HG02973 (cell line): ENCODE results near the gene PKHD1.

Experiments
- ATAC-seq: cut with Tn5 transposase; IDR thresholded peaks from one replicate; pipeline ENCODE4 v1.9.1; 2021; ENCODE audit warnings: moderate library complexity; ENCODE audit not compliant: unreplicated experiment

PKHD1 gene

DNA sequence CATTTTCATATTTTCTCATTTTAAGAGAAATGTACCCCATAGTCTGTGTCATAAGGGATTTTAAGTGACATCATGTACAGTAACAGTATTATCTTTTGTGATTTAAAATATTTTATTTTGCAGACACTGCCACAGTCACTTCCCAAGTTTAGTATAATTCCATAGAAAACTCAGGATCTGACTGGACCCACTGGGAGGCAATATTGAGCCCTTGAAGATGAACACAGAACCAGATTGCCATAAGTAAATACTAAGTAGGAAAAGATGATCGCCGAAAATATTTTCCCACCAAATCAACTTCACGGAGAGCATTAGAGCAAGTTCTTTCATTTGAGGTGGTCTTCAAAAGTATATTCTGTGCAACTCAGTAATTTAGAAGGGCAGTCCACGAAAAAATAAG, 17.6 kb upstream of the PKHD1 start:
- ATAC-seq: no peak

DNA sequence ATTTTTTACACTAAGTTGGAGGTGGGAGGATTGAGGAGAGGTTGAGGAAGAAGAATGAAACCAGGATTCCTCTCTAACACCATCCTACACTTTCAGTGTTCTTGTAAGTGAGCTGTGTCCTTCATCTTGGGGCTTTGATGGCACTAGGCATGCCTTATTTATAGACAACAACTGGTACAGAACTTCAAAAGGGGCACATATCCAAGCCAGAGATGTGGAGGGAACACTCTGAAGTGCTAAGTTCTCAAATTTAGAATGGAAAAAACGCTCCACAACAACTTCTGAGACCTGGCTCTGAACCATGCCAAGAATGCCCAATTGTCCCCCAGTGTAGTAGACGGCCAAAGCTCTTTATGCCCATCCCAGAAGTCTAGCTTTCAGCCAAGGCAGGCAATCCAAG, 16.2 kb upstream of the PKHD1 start:
- ATAC-seq: no peak

DNA sequence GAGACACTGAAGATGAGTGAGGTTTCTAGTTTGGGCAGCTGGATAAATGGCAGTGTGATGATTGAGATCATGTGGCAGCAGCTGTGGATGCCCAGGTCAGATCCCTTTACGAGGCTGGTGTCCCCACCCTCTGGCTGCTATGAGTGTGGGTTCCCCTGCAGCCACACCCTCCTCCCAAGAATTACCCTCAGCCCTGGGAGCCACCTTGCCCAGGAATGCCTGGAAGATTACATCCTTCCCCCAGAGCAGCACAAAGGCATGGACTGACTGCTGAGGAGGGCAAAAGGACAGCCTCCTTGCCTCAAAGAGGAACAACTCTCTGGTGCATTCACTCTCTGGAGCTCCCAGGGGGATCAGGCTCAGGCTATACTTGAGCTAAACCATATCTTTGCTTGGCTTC, 15.0 kb upstream of the PKHD1 start:
- no peak for ATAC-seq

DNA sequence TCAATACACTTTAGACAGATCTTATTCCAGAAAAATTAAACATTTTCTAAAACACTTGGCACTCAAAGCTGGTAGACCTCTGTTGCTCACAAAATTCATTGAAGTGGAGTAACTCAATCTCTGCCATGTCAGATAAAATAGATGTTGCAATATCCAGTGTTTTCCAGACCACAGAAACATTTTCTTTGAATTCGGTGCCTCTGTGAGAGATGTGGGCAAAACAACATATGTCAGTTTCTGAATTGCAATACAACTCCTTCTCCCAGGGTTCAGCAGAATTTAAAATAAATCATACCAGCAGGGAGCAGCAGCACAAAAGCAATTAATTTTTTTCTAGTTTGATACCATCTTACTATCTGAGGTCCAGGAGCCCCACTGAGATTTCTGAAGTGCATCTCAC, 11.3 kb upstream of the PKHD1 start:
- ATAC-seq: no peak

DNA sequence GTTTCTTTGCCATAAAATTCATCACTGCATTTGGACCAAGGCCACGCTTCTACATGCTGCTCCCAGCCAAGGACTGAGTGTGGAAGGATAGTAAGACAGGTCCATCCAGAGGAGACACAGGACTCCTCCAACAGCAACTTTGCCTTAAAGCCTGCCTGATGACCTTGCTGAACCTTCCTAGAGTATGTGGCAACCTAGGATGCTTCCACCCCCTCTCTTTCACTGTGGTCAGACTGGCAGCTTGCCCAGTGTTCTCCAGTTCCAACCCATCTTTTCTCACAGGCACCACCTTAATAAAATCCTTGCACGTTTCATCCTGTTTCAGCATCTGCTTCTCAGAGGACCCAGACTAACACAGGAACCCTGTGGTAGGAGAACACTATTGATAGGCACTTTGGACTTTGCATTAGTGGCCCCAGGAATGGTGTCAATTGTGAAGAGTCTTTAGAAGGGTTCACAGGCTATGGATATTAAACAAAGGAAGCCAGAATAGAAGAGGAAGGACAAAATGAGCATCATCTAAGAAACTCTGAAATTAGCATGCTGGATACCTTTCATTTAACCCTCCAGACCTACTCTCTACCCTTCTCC, 2.4 kb upstream of the PKHD1 start:
- no peak for ATAC-seq

DNA sequence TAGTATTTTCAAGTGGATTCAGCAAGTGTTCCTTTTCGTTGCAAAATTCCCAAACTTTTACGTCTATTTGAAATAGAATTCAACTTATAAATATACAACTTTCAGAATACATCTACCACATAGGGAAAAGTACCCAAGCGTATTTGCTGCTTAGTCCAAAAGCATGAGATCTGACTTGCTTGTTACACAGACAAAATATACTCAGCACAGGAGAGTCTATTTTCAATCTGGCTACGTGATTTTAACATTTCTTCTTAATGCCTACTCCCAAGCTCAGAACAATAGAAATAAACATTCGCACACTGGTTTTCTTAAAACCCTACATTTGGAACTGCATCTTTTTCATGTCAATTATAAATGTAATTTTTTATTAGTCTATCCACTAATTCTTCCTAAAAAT, 672 bp downstream of the PKHD1 start:
- ATAC-seq: no peak

DNA sequence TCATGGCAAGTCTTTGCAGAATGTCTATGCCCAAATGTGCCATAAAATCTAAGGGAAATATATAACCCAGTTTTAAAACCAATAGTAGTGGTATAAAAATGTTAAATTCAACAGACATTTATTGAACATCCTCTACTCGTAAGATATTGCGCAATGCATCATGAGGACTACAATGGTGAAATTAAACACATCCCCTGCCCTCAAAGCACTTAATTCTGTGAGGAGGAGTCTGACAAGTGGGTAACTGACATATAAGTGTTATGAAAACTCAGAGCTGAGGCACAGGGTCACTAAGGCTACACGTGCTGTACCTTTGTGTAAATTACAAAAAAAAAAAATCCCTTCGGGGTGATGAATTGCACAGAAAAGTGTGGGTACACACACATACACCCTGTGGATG, 6.2 kb downstream of the PKHD1 start:
- no peak for ATAC-seq

DNA sequence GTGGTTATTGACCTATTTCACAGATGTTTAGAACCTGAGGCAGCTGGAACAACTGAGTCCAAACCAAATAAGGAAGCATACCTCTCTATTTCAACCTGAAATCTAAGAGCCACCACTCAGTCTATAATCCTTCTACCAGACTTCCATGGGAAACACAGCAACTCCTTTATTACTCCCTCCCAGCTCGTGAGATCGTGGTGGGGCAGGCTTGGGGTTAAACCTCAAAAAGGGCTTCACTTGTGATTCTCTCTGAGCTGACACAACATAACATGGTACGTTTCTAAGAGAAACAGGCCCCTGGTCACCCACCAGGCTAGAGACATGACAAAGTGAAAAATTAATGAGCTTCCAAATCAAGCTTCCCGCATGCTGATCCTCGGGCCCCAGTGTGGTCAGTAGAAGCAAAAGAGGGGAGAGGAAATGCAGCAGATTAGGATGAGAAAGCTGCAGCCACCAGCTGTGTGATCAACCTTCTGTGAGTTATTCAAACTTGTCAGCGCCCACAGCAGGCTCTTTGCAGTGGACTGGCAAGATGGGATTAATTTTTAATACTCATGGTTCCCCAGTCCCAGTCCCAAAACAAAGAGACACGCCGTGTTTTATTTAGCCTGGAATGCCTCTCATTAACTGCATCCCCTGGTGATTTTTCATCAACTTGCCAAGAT, 9.3 kb downstream of the PKHD1 start:
- ATAC-seq: no peak

DNA sequence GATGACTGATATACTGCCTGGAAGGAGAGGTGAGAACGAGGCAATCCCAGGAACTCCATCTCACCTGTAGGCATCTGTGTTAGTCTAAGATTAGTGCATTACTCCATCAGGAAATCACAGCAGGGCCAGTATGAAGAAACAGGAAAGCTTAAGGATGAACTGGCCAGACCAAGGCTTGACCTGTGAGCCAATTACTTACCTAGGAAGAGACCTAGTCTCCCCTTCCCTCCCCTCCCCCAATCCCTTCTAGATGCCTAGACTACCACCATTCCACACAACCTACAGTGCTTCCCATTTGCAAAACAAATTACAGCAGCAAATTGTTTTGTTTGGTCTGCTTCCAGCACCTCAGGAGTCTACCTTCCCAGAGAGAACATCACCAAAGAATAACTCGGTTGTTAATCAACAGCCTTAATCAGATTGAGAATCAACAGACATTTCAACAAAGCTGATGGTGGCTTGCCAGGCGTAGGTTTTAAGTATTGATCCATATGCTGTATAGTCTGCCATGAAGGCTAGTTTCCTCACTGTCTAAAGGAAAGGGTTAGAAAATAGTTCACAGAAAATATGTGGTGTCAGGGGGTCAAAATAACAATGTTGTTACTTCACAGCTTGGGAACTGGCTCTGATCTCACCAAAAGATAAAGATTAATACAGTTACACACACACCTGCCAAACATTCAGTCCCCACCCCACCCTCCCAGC, 10.1 kb downstream of the PKHD1 start:
- no peak for ATAC-seq

DNA sequence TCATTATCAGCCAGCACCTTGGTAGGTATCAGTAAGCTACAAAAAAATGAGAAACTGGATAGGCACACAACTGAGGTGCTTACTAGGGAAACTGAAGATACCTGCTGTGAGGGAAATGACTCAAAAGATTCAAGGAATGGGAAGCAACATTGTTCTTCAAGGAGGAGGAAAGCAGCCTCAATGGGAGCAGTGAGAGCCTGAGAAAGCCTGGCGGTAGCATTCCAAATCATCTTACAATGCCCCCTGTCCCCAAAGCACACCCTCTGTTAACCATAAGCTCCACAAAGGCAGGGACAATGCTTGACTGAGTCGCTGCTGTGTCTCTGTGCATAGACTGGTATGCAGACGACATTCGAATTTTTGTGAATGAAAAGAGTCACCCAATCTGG, 10.6 kb downstream of the PKHD1 start:
- no peak for ATAC-seq

DNA sequence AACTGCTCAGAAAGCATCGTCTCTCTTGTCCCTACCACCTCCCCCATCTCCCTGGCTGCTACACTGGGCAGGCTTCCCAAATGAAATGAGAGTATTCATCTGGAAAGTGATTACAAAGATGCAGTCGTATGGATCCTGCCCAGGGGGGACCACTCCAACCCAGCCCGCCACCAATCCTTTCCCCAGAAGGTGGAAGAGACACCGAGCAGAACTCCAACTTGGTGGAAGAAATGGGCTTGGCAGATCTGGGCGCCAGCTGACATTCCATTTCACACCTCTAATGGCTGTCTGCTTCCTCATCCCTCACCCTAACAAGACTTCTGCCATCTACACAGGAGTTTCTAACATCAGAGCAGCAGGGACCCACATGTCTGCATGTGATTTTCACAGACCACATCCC, 12.7 kb downstream of the PKHD1 start:
- no peak for ATAC-seq

DNA sequence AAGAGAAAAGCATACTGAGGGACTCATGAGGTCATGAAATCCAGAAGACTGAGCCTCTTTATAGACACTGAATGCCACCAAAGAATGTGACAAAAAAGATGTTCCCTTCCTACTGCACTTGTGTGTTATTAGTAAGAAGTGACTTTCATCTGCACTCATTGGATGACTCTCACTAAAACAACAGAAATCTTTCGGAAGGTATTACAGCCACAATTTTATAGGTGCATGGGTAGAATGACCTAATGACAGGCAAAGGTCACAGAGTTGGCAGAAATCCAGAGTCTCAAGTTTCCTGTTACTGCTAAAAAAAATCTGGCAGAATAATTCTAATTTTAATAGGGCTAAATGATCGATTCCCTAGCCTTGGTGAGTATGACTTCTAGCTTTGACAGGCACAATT, 13.3 kb downstream of the PKHD1 start:
- ATAC-seq: no peak

DNA sequence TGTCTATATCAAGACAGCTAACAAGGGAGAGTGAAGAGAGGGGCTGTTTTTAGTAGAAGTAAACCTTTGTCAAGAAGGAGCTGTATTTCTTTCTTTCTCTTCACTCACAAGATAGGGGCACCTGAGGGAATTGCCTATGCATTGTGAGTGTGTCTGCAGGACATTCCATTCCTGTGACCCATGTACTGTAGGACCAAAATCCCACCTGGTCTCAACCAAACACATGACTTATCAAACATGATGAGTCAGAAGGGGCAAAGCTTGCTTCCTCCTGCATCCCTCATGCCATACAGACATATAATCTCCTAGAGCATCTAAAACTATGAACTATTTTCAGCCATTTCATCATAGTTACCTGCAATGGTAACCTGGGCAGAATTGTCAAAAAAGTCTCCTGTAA, 21.8 kb downstream of the PKHD1 start:
- no peak for ATAC-seq

DNA sequence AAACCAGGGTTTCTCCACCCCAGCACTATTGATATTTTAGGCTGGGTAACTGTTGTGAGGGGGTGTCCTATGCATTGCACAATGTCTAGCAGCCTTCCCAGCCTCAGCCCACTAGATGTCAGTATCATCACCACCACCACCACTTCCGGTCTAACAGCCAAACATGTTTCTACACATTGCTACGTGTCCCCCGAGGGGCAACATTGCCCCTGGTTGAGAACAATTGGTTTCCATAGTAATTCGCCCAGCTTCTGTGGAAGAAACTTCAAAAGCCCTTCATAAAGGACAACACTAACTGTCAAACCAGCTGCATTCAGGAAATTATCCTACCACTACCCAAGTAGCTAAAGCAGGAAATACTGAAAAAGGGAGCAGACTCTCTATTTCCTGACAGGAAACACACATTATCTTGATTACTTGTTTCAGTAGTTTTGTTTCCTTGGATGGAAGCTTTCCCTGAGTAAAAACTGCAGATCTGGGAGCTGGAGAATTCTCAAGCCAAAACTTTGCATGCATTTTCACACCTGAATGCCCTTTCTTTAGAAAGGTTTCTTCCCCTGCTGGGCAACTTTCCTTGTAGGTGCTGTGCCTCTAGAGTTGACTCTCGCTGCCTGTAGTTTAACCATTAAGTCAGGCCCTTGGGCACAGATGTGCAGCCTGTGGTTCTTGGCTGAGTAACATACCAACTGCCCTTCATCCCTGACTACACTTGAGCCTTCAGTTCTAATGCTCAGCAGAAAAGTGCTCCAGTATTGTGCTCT, 23.6 kb downstream of the PKHD1 start:
- ATAC-seq: peak; percentile 99

DNA sequence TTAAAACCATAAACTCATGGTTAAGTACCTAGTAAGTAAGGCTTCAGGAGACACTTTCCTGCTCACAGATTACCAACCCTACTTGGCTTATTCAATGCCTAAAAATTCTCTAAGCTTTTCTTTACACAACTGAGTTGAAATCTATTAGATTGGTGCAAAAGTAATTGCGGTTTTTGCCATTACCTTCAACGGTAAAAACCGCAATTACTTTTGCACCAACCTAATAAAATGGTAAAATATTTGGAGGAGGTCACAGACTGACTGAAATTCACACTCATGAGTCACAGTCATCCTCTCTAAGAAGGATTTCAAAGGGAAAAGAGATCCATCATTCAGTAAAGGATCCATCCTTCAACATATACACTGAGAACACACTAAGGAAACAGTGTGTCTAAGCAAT, 25.9 kb downstream of the PKHD1 start:
- ATAC-seq: no peak

DNA sequence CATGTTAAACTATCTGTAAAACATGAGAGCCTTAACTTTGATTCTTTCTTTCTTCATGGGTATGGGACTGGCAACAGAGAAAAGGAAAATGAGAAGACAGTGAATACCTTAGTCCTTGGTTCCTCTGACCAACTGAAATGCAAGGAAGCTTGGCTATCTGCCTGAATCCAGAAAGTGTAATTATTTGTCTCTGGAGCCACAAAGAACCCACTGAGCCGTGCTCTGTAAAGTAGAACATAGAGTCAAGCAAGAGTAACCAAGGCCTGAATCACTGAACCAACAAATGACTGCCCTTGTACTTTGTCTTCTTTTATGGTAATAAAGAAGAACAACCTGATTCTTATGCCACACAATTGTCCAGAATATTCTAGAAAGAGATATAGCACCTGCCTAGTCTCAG, 27.6 kb downstream of the PKHD1 start:
- ATAC-seq: no peak

DNA sequence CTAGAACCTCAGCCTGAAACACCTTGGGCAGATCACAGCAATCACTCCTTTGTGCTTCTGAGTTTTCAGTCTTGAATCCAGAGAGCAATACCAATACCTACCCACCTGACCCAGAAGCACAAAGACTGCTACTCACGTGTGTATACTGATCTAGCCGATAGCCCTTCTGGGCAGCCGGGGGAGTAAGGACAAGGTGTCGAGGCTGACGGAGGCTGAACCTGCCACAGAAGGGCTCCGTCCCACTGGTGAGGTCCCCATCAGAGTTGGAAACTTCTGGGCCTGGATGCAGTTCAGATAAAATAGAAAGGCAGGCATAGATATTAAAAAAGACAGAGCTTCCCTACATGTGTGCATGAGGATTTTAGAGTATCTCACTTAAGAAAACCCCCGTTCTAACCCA, 32.0 kb downstream of the PKHD1 start:
- no peak for ATAC-seq

DNA sequence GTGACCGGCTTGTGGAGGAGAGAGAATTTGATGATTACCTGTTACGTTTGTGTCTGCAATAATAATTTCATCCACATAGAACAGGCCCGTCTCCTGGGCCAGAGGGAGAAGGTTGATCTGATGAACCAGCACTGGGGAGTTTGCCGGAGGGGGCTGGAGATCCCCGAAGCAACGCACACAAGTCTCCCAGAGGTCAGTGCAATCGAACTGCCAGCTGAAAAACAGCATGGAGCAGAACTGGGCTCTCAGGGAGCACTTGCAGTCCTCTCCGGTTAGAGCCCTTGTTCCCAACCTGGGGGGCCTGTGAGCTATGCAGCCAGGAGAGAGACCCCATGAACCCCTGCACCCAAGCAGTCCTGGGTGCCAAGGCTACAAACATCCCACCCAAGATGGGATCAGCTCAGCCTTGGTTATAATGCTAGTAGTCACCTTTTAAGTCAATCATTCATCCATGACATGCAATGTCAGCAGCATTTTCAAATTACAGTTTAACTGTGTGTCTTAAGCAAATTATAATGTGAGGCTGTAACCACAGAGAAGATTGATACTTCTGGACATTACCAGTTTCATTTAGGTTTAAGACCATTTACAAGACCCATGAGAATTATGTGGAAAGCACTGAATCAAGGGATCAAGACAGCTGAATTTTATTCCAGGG, 34.2 kb downstream of the PKHD1 start:
- ATAC-seq: no peak

DNA sequence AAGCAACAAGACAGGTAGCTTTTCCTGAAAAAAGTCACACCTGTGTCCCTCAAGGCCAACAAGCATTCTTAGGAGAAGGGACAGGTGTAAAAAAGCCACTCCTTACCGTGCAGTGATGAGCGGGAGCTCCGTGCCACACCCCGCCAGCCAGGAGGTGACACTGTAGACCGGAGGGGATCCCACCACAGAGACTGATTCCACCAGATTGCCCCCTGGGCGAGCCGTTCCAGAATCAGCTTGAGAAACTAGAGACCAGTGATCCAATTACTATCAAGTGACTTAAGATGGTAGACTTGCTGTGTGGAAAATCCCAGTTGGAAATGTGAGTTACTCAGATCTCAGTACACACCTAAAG, 37.4 kb downstream of the PKHD1 start:
- ATAC-seq: no peak

DNA sequence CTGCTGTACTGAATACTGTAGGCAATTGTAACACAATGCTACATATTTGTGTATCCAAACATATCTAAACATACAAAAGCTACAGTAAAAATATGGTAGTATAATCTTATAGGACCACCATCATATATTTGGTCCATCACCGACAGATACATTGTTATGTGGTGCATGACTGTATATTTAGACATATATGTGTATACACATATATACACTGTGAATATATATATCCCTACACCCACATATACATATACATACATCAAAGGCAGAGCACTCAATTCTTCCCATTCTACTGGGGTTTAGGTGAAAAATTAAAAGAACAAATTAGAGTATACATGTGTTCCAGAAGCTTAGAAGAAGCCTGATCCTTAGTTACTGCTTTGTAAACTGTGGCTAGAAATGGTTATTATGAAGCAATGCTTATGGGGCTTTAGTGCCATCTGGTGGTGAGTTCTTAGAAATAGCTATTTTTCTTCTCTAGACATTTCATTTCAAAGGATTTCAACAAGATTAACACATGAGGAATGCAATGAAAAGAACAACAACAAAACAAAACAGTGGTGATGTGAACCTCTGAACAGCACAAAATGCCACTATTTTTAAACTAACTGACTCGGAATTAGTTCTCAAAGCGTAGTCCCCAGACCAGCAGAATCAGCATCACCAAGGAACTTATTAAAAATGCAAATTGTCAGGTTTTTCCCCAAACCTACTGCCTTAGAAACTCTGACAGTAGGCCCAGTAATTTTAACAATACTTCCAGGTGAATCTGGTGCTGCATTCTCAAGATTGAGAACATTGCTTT, 38.0 kb downstream of the PKHD1 start:
- no peak for ATAC-seq

DNA sequence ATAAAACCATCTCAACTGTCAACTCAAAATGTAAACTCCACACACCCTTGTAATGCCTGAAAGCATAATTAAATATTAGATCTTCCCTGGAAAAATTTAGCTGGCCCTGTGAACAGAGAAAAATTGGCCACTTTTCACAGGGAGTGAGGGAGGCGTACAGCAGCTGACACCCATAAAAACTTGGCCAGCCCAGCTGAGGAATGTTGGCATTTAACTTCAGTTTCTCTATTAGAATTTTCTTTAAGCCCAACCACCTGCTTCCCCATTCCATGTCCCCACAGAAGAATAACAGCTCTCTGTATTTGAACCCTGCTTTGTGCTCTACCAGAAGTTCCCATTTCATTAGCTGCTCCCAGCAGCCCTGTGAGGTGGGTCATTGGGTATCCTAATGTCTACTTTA, 41.0 kb downstream of the PKHD1 start:
- ATAC-seq: no peak
